ENCODE data around the gene ARMC3. TPM values are rescaled to one million over a fixed set of nuclear protein-coding genes. Genes with fewer than 3 reads are reported as not detected.

ARMC3 gene
- total RNA-seq, 1 experiment from 2014 or later: 0.28 TPM

DNA sequence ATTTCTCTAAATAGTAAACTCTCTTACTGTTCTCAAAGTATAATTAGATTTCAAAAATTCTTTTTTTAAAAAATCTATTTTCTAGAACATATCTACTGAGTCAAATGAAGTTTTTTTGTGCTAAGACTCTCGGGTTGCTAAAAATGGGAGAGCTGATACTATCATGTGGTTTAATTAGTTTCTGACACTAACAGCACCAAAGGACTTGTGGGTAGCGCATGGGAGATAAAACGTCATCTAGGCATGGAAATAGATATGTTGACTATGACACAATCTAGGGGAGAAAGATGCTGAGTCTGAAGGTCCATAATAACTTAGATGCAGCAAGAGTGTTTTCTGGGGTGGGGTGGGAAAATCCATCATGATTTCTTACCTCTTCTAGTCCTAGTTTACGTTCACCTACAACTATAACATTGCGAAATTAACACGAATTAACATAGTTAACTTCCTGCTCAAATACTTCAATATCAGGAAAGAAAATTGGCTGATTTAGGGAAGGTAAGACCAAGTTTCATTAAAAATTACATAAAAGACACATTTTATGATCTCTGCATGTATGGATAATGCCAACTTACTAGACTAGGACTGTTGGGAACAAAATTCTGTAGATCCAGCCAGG, 14.3 kb upstream of the ARMC3 start:
- Mint-ChIP-seq H3K4me1 (no peaks in the 10 kb centered on the region), H3K27me3 (ENCODE audit: low read depth) (peaks cover 4% of the 10 kb centered on the region; the same call in 1 of the 2 replicates), H3K9me3 (peaks cover 51% of the 10 kb centered on the region), H3K27ac (no peak overlapping the region), H3K4me3 (no peak overlapping the region), H3K36me3 (peaks cover 22% of the 10 kb centered on the region)
- ATAC-seq (no peak), DNase-seq (ENCODE audit: low spot score) (no peak)
- TF ChIP-seq PRRX2 (CRISPR knock-in tag; IDR thresholded peaks at IDR 0.05) (no peak), HMGA2 (CRISPR knock-in tag; IDR thresholded peaks at IDR 0.05) (no peak), FOXK1 (CRISPR knock-in tag; IDR thresholded peaks at IDR 0.05) (no peak)
- TF ChIP-seq, protein P1, sequence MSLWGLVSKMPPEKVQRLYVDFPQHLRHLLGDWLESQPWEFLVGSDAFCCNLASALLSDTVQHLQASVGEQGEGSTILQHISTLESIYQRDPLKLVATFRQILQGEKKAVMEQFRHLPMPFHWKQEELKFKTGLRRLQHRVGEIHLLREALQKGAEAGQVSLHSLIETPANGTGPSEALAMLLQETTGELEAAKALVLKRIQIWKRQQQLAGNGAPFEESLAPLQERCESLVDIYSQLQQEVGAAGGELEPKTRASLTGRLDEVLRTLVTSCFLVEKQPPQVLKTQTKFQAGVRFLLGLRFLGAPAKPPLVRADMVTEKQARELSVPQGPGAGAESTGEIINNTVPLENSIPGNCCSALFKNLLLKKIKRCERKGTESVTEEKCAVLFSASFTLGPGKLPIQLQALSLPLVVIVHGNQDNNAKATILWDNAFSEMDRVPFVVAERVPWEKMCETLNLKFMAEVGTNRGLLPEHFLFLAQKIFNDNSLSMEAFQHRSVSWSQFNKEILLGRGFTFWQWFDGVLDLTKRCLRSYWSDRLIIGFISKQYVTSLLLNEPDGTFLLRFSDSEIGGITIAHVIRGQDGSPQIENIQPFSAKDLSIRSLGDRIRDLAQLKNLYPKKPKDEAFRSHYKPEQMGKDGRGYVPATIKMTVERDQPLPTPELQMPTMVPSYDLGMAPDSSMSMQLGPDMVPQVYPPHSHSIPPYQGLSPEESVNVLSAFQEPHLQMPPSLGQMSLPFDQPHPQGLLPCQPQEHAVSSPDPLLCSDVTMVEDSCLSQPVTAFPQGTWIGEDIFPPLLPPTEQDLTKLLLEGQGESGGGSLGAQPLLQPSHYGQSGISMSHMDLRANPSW (CRISPR knock-in tag; conservative IDR thresholded peaks at IDR 0.05; ENCODE audit: low read depth): no peak
- CTCF ChIA-PET: no interaction called here
- POLR2A ChIA-PET: no interaction called here

DNA sequence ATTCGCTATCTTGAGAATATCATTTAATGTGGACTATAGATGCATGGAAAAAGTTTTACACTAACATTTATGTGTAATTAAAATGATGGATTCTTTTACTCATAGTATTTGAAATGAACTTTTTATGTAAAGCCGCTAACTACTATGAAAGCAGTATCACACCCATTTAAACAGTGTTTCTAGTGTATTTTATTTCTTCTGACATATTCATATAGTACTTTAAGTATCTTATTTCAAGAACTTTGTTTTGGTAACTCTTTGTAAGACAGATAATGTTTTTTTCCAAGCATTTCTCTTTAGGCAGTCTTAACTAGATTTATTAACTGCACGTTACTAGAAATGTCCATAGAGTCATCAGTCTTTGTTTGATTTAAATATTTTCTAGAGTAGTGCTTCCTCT, 12.5 kb upstream of the ARMC3 start:
- ATAC-seq: no peak
- Mint-ChIP-seq H3K4me3 (no peak overlapping the region), H3K4me1 (no peaks in the 10 kb centered on the region), H3K36me3 (peaks cover 6% of the 10 kb centered on the region), H3K9me3 (peaks cover 34% of the 10 kb centered on the region), H3K27ac (no peak overlapping the region), H3K27me3 (ENCODE audit: low read depth) (no peaks in the 10 kb centered on the region)
- ChIA-PET CTCF (no interaction called here), POLR2A (no interaction called here)
- no peak for DNase-seq (ENCODE audit: low spot score)
- TF ChIP-seq SOX15 (CRISPR knock-in tag; IDR thresholded peaks at IDR 0.05): no peak
- TF ChIP-seq TP53 (CRISPR knock-in tag; IDR thresholded peaks at IDR 0.05): no peak
- no peak for TF ChIP-seq GABPB1 (CRISPR knock-in tag; IDR thresholded peaks at IDR 0.05)
- TF ChIP-seq, protein P2, sequence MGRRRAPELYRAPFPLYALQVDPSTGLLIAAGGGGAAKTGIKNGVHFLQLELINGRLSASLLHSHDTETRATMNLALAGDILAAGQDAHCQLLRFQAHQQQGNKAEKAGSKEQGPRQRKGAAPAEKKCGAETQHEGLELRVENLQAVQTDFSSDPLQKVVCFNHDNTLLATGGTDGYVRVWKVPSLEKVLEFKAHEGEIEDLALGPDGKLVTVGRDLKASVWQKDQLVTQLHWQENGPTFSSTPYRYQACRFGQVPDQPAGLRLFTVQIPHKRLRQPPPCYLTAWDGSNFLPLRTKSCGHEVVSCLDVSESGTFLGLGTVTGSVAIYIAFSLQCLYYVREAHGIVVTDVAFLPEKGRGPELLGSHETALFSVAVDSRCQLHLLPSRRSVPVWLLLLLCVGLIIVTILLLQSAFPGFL (CRISPR knock-in tag; IDR thresholded peaks at IDR 0.05; ENCODE audit: borderline replicate concordance): no peak
- no peak for TF ChIP-seq NFE2L1 (CRISPR knock-in tag; IDR thresholded peaks at IDR 0.05)
- TF ChIP-seq, protein P3, sequence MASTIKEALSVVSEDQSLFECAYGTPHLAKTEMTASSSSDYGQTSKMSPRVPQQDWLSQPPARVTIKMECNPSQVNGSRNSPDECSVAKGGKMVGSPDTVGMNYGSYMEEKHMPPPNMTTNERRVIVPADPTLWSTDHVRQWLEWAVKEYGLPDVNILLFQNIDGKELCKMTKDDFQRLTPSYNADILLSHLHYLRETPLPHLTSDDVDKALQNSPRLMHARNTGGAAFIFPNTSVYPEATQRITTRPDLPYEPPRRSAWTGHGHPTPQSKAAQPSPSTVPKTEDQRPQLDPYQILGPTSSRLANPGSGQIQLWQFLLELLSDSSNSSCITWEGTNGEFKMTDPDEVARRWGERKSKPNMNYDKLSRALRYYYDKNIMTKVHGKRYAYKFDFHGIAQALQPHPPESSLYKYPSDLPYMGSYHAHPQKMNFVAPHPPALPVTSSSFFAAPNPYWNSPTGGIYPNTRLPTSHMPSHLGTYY (CRISPR knock-in tag; IDR thresholded peaks at IDR 0.05): no peak
- no peak for TF ChIP-seq JAZF1 (CRISPR knock-in tag; IDR thresholded peaks at IDR 0.05)
- TF ChIP-seq MXD4 (CRISPR knock-in tag; IDR thresholded peaks at IDR 0.05; ENCODE audit: borderline replicate concordance): no peak
- TF ChIP-seq FOXJ3 (CRISPR knock-in tag; IDR thresholded peaks at IDR 0.05; ENCODE audit: borderline replicate concordance): no peak
- TF ChIP-seq GTF2I (CRISPR knock-in tag; conservative IDR thresholded peaks at IDR 0.05): no peak
- TF ChIP-seq HMGA2 (CRISPR knock-in tag; IDR thresholded peaks at IDR 0.05): no peak
- TF ChIP-seq TEAD1 (CRISPR knock-in tag; IDR thresholded peaks at IDR 0.05): no peak
- TF ChIP-seq ZNF263 (CRISPR knock-in tag; IDR thresholded peaks at IDR 0.05; ENCODE audit: low read depth): no peak
- TF ChIP-seq, protein P4, sequence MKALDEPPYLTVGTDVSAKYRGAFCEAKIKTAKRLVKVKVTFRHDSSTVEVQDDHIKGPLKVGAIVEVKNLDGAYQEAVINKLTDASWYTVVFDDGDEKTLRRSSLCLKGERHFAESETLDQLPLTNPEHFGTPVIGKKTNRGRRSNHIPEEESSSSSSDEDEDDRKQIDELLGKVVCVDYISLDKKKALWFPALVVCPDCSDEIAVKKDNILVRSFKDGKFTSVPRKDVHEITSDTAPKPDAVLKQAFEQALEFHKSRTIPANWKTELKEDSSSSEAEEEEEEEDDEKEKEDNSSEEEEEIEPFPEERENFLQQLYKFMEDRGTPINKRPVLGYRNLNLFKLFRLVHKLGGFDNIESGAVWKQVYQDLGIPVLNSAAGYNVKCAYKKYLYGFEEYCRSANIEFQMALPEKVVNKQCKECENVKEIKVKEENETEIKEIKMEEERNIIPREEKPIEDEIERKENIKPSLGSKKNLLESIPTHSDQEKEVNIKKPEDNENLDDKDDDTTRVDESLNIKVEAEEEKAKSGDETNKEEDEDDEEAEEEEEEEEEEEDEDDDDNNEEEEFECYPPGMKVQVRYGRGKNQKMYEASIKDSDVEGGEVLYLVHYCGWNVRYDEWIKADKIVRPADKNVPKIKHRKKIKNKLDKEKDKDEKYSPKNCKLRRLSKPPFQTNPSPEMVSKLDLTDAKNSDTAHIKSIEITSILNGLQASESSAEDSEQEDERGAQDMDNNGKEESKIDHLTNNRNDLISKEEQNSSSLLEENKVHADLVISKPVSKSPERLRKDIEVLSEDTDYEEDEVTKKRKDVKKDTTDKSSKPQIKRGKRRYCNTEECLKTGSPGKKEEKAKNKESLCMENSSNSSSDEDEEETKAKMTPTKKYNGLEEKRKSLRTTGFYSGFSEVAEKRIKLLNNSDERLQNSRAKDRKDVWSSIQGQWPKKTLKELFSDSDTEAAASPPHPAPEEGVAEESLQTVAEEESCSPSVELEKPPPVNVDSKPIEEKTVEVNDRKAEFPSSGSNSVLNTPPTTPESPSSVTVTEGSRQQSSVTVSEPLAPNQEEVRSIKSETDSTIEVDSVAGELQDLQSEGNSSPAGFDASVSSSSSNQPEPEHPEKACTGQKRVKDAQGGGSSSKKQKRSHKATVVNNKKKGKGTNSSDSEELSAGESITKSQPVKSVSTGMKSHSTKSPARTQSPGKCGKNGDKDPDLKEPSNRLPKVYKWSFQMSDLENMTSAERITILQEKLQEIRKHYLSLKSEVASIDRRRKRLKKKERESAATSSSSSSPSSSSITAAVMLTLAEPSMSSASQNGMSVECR (CRISPR knock-in tag; IDR thresholded peaks at IDR 0.05; ENCODE audit: borderline replicate concordance): no peak
- no peak for TF ChIP-seq RELA (CRISPR knock-in tag; IDR thresholded peaks at IDR 0.05; ENCODE audit: borderline replicate concordance)
- no peak for TF ChIP-seq NR2C2 (CRISPR knock-in tag; IDR thresholded peaks at IDR 0.05)
- TF ChIP-seq, protein P5, sequence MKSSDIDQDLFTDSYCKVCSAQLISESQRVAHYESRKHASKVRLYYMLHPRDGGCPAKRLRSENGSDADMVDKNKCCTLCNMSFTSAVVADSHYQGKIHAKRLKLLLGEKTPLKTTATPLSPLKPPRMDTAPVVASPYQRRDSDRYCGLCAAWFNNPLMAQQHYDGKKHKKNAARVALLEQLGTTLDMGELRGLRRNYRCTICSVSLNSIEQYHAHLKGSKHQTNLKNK (CRISPR knock-in tag; IDR thresholded peaks at IDR 0.05): no peak
- TF ChIP-seq, protein P6, sequence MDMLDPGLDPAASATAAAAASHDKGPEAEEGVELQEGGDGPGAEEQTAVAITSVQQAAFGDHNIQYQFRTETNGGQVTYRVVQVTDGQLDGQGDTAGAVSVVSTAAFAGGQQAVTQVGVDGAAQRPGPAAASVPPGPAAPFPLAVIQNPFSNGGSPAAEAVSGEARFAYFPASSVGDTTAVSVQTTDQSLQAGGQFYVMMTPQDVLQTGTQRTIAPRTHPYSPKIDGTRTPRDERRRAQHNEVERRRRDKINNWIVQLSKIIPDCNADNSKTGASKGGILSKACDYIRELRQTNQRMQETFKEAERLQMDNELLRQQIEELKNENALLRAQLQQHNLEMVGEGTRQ (CRISPR knock-in tag; IDR thresholded peaks at IDR 0.05): no peak
